ENCODE measurements around the gene KRTAP13-2. TPM values are rescaled to one million over a fixed set of nuclear protein-coding genes. Genes with fewer than 3 reads are reported as not detected.

KRTAP13-2 gene, protein sequence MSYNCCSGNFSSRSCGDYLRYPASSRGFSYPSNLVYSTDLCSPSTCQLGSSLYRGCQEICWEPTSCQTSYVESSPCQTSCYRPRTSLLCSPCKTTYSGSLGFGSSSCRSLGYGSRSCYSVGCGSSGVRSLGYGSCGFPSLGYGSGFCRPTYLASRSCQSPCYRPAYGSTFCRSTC
- not detected in 2 replicates for total RNA-seq

GRCh38 chr21:30372139-30372770 is at the start of gene KRTAP13-2:
Gene KRTAP13-2 (minus strand): TSS chr21:30372271. CDS start chr21:30372213, 58 bp downstream.

GRCh38 chr21:30395731-30396130 is 23.7 kb upstream of the KRTAP13-2 start, which contains the start of gene KRTAP13-1:
Gene KRTAP13-1 (plus strand): TSS chr21:30396031. CDS start chr21:30396087, 56 bp downstream.

DNA sequence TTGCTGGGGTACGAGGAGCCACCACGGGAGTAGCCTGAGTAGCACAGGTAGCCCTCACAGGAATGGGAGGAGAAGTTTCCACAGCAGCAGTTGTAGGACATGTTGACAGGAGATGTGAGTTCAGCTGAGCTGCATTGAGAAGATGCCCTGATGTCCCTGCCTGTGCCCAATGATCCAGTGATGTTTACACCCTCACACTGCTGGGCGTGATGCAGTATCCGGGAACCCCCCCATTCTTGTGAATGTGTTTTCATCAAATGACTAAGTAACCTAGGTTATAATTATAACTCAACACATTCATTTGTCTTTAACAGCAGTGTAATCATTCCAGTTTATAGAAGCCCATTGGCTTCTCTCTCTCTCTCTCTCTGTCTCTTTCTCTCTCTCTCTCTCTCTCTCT is 23.6 kb downstream of the KRTAP13-2 start, which contains the start of gene KRTAP23-1:
Gene KRTAP23-1, minus strand, starts transcription at position 101 of the 400 bp plus-strand sequence. Its CDS starts 0 bp downstream, at position 101.

GRCh38 chr21:30337276-30337744 is 34.8 kb downstream of the KRTAP13-2 start, which contains the start of gene KRTAP27-1:
Gene KRTAP27-1 (minus strand): TSS chr21:30337694. CDS start chr21:30337668, 26 bp downstream.

Other genes starting within 250 kb of the KRTAP13-2 start
- gene CLDN17, start 205.5 kb downstream of the KRTAP13-2 start, total RNA-seq: not detected in 2 replicates
- gene CLDN8, start 156.2 kb downstream of the KRTAP13-2 start, total RNA-seq: not detected in 2 replicates
- gene KRTAP24-1, start 89.3 kb downstream of the KRTAP13-2 start, total RNA-seq: not detected in 2 replicates
- not detected in 2 replicates for gene KRTAP25-1, start 82.8 kb downstream of the KRTAP13-2 start, total RNA-seq
- not detected in 2 replicates for gene KRTAP26-1, start 52.0 kb downstream of the KRTAP13-2 start, total RNA-seq
- not detected in 2 replicates for gene KRTAP27-1, start 34.6 kb downstream of the KRTAP13-2 start, total RNA-seq
- gene KRTAP23-1, start 23.7 kb downstream of the KRTAP13-2 start, total RNA-seq: not detected in 2 replicates
- gene KRTAP13-1, start 23.8 kb upstream of the KRTAP13-2 start, total RNA-seq: not detected in 2 replicates
- not detected in 2 replicates for gene KRTAP13-3, start 53.7 kb upstream of the KRTAP13-2 start, total RNA-seq
- gene KRTAP13-4, start 57.9 kb upstream of the KRTAP13-2 start, total RNA-seq: not detected in 2 replicates
- not detected in 2 replicates for gene KRTAP15-1, start 68.0 kb upstream of the KRTAP13-2 start, total RNA-seq
- gene KRTAP19-1, start 108.1 kb upstream of the KRTAP13-2 start, total RNA-seq: not detected in 2 replicates
- not detected in 2 replicates for gene KRTAP19-2, start 115.2 kb upstream of the KRTAP13-2 start, total RNA-seq
- not detected in 2 replicates for gene KRTAP19-3, start 119.7 kb upstream of the KRTAP13-2 start, total RNA-seq
- not detected in 2 replicates for gene KRTAP19-4, start 124.9 kb upstream of the KRTAP13-2 start, total RNA-seq
- gene KRTAP19-5, start 129.9 kb upstream of the KRTAP13-2 start, total RNA-seq: not detected in 2 replicates
- not detected in 2 replicates for gene KRTAP19-6, start 169.6 kb upstream of the KRTAP13-2 start, total RNA-seq
- not detected in 2 replicates for gene KRTAP19-7, start 189.0 kb upstream of the KRTAP13-2 start, total RNA-seq
- not detected in 2 replicates for gene KRTAP22-2, start 218.1 kb upstream of the KRTAP13-2 start, total RNA-seq
- gene KRTAP6-3, start 220.2 kb upstream of the KRTAP13-2 start, total RNA-seq: not detected in 2 replicates
- gene KRTAP6-2, start 226.6 kb upstream of the KRTAP13-2 start, total RNA-seq: not detected in 2 replicates
- not detected in 2 replicates for gene KRTAP22-1, start 228.8 kb upstream of the KRTAP13-2 start, total RNA-seq
- gene KRTAP6-1, start 241.7 kb upstream of the KRTAP13-2 start, total RNA-seq: not detected in 2 replicates
- gene KRTAP20-1, start 244.2 kb upstream of the KRTAP13-2 start, total RNA-seq: not detected in 2 replicates
- gene KRTAP20-4, start 248.4 kb upstream of the KRTAP13-2 start, total RNA-seq: not detected in 2 replicates